Posterior cingulate gyrus (tissue), 11 donors: ENCODE data around the gene PRF1.

Experiments
- DNase-seq, 10 donors: peaks; one replicate each; pipeline versions ENCODE4 v3.0.0 to v3.0.0-alpha.2; 2020 to 2021; ENCODE audit warnings: mixed read lengths in 3 of 10
- intact Hi-C: fragments of 100-400 bp; cut with DNase I; formaldehyde crosslinking; loops from one replicate; pipeline ENCODE4 v1.15.1; 2023

The PRF1 gene

DNA sequence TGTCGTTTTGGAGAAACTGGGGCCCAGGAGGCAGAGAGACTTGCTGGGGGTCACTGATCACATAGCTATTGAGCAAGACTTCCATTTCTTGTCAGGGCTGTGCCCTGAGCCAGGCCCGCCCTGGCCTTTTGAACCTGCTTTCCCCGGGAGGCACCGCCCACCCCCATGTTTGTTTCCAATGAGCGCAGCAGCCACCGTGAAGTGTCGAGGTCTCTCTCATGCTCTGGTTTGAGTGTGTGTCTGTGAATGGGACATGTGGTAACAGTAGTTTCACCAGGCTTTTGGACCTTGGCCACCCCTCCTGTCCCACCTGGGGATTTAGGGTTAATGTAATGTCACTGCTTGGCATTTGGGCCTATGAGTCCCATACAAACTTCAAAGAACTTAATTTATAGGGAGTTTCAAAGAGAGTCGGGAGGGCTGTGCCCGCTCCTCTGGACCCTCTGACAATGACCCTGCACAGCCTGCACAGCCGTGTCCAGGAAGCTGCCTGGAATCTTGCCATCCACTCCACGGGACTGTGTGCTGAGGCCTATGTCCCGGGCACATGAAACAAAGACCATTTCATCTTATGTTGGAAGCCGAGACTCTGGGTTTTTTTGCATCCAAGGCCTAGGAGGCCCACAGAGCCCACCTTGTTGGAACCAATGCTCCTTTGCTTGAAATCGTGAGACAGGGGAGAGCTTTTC is 6.3 kb downstream of the PRF1 start:
- intact Hi-C loops: no loop called here
- peak in 6 of 10 donors; percentile 32 to 91 (median 58) for DNase-seq

DNA sequence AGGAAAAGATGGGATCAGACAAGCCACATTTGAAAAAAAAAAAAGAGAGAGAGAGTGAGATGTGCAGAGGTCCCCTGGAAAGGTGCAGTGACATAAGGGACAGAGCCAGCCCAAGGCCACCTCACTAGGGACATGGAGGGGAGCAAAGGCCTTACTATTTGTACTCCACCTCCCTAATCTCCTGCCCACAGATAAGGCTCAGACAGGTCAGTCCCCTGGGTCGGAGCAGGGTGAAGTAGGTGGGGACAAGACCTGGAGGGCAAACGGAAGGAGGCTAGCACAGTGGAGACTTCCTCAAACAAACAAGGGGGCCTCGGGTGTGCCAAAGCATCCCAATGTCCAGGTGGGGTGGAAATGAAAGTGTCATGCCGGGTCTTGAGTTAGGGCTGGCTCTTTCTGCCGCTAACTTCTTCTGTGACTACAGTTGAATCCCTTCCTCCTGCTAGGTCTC is 7.0 kb downstream of the PRF1 start:
- DNase-seq: no peak
- intact Hi-C loops: no loop called here

- intact Hi-C loops: no loop called here
- no peak for DNase-seq
Observed at GRCh38 chr10:70594161-70594560, 8.4 kb downstream of the PRF1 start.

DNA sequence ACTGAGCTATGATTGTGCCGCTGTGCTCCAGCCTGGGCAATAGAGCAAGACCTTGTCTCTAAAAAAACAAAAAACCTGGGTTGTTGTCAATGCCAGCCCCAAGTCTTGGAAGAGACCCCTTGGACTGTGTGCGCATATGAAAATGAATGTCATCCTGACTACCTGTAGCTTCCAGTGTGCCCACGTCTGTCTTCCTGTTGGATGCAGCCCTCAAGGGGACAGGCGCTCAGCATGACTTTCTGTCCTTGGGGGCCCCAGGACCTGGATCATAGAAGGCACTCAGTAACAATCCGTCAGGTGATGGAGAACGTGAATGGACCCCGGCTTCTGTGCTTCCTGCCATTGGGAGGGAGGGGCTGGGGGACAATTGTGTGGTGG is 9.0 kb downstream of the PRF1 start:
- intact Hi-C loops: no loop called here

DNA sequence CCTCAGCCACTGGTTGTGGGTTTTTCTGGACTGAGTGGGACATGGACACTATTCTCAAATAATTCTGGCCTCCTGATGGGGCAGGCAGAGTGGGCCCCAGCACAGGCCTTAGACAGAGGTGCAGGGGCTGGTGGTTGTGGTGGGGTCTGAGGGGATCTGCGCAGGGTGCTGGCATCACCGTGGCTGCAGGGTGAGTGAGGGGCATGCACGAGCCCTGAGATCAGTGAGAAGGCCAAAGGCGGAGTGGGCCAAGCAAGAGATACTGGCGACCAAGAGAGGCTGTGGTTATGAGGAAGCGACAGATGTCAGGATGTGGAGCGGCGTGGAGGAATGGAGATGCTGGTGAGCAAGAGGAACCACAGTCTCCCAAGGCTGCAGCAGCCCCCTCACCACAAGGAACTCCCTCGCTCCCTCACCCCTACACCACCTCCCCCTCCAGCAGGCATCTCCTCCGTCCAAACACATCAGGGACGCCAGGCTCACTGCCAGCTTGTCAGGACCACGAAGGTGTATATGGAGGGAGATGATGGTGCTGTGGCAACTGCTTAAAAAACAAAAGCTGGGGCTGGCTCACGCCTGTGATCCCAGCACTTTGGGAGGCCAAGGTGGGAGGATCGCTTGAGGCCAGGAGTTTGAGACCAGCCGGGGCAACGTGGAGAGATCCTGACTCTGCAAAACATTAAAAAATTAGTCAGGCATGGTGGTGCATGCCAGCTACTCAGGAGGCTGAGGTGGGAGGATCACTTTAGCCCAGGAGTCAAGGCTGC is 9.6 kb downstream of the PRF1 start:
- intact Hi-C loops: no loop called here
- no peak for DNase-seq

More for the DNA sequence above, 9.0 kb downstream of the PRF1 start:
- no peak for DNase-seq

- no peak for DNase-seq
- intact Hi-C loops: no loop called here
Observed at GRCh38 chr10:70592186-70592735, 10.3 kb downstream of the PRF1 start.

GRCh38 chr10:70590655-70591416 is 11.7 kb downstream of the PRF1 start:
- no peak for DNase-seq

DNA sequence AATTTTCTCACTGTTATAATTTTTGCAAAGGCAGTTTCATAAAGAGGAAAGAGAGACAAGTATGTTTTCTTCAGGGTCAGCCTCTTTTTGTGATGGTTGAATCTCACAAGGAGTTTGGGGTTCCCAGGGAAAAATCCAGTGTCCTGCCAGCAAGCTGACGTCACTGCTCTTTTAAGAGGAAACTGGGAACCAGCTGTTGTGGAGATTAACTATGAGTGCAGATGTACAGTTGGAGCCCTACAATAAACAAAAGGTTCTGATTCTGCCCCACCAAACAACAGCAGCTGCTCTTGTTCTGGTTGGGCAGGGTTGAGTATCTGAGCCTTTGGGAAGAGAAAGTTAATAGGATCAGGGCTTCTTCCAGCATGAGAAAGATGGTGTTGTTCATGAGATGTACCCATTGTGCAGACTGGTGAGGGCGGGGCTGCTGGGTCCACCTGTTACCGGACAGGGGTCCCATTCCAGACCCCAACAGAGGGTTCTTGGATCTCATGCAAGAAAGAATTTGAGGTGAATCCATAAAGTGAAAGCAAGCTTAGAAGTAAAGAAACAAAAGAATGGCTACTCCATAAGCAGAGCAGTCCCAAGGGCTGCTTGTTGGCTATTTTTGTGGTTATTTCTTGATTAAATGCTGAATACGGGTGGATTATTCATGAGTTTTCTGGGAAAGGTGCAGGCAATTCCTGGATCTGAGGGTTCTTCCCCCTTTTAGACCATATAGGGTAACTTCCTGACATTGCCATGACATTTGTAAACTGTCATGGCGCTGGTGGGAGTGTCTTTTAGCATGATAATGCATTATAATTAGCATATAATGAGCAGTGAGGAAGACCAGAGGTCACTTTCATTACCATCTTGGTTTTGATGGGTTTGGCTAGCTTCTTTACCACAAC is 12.5 kb downstream of the PRF1 start:
- DNase-seq: no peak
- intact Hi-C loops: no loop called here

More at GRCh38 chr10:70590655-70591416, 11.7 kb downstream of the PRF1 start:
- intact Hi-C loops: no loop called here

DNA sequence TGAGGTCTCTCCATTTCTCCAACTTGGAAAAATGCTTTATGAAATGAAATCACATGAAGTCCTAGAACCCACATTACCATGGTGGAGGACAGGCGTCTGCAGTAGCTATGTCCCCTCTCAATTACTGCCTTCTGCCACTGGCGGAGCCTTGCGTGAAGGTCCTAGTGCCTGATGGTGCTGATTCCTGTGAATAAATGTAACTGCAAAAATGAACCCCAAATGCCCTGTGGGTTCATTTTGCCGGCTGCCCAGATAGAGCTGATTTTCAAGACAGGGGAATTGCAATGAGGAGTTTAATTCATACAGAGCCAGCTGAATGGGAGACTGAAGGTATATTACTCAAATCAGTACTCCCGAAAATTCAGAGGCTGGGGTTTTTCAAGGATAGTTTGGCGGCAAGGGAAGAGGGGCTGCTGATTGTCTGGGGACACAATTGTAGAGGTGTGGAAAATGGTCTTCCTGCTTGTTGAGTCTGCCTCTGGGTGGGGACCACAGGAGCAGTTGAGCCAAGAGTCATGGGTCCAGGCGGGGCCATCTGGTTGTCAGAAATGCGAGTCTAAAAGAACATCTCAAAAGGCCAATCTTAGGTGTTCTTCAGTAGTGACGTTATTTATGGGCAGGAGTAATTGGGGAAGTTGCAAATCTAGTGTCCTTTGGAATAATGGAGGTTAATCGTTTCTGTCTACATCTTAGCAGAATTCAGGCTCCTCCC is 13.5 kb downstream of the PRF1 start:
- DNase-seq: no peak
- intact Hi-C loops: no loop called here

DNA sequence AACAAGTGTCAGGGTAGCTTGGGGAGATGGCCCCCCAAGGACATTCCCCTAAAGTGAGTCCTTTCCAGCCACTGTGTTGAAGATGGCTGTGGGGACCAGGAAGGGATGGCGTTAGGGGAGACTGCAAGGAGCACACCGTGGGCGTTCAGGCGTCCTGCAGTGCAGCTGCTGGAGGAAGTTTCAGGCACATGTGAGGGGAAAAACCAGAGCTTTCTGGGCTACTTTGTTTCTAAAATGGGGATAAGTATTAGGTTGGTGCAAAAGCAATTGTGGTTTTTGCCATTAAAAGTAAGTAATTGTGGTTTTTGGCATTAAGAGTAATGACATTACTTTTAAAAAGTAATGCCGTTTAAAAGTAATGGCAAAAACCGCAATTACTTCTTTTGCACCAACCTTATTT is 14.3 kb downstream of the PRF1 start:
- no peak for DNase-seq

DNA sequence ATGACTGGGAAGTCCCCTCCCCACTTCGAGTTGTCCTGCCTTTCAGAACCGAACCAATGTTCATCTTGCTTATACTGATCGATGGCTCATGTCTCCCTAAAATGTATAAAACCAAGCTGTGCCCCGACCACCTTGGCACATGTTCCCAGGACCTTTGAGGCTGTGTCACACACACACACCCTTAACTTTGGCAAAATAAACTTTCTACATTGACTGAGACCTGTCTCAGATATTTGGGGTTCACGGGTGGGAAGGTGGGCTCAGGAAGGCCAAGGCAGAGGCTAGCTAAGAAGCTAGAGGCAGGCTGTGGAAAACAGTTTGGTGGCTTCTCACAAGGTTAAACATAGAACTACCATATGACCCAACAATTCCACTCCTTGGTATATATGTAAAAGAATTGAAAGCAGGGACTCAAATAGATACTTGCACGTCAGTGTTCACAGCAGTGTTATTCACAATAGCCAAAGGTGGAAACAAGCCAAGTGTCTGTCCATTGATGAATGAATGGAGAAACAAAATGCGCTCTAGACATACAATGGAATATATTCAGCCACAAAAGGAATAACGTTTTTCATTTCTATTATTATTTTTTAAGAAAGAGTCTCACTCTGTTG is 15.4 kb downstream of the PRF1 start:
- intact Hi-C loops: no loop called here
- peak in 1 of 10 donors; percentile 2 for DNase-seq

More for the DNA sequence above, 14.3 kb downstream of the PRF1 start:
- intact Hi-C loops: no loop called here

GRCh38 chr10:70586348-70586930 is 16.1 kb downstream of the PRF1 start:
- DNase-seq: no peak
- intact Hi-C loops: no loop called here

DNA sequence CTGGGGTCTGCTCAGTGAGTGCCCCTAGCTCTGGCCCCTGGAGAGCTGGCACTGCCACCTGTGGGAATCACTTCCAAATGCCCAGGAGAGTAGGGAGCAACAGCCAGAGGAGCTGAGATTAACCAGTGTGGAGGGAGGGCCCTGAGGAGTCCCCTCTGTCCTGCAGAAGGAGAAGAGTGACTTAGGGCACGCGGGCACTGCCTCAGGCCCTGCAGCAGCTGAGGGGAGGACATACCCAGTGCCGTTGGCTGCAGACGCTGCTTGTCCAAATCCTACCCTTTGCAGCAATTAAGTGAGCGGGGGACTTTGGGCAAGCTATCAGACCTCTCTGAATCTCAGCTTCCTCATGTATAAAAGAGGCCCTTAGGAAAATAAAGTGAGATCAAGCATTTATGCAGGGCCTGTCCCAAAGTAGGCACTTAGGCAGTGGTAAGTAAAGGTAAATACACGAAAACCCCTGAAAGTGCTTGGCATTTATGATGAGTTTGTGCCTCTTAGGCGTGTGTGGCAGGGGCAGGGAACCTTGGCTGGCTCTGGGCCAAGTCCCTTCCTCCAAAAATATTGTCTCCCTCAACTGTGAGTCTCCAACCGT is 16.9 kb downstream of the PRF1 start:
- intact Hi-C loops: no loop called here
- peak in 3 of 10 donors; percentile 30 to 67 (median 47) for DNase-seq

GRCh38 chr10:70584909-70585544 is 17.5 kb downstream of the PRF1 start:
- DNase-seq: peak in 3 of 10 donors; percentile 58 to 62 (median 59)
- intact Hi-C loops: no loop called here

- intact Hi-C loops: no loop called here
- DNase-seq: peak in 2 of 10 donors; percentile 41 to 49
Observed at GRCh38 chr10:70584366-70584765, 18.2 kb downstream of the PRF1 start.

GRCh38 chr10:70583669-70584037 is 18.9 kb downstream of the PRF1 start:
- intact Hi-C loops: no loop called here
- DNase-seq: peak in 1 of 10 donors; percentile 22
